ENCODE results near the gene LPCAT1.

- TF ChIP-seq POLR2AphosphoS5 (IDR thresholded peaks at IDR 0.05; ENCODE audit: borderline replicate concordance, low read depth, low read length) (no peak), EZH2 (IDR thresholded peaks at IDR 0.05) (no peak), FOXP2 (optimal IDR thresholded peaks at IDR 0.05; ENCODE audit: control extremely low read depth, extremely low read length, insufficient read depth) (no peak)
These were observed 99.0 kb downstream of the LPCAT1 start for GRCh38 chr5:1424716-1425115.

Data from SK-N-MC (cell line).